SK-N-DZ (cell line): ENCODE measurements around the gene CDT1.
"Not testable (repeated sequence)": the region's sequence is repeated elsewhere in the genome, so short reads cannot be mapped to it uniquely, and the experiment has no call there.

Experiments used
- DNase-seq: peaks from one replicate; pipeline ENCODE4 v3.0.0-alpha.2; 2015; ENCODE audit warnings: low spot score

The CDT1 gene

GRCh38 chr16:88782454-88783390 is 20.9 kb upstream of the CDT1 start:
- DNase-seq = no peak

- DNase-seq = no peak
Observed at GRCh38 chr16:88783391-88784073, 20.1 kb upstream of the CDT1 start.

- no peak for DNase-seq
Observed at GRCh38 chr16:88784074-88784855, 19.3 kb upstream of the CDT1 start.

GRCh38 chr16:88784856-88785105 is 18.8 kb upstream of the CDT1 start:
- DNase-seq = no peak

- DNase-seq = no peak
Observed at GRCh38 chr16:88785106-88785924, 18.3 kb upstream of the CDT1 start, which contains the start of gene PIEZO1. Gene PIEZO1, minus strand, starts transcription at chr16:88785220. Its CDS starts 256 bp downstream, at chr16:88784964.

- DNase-seq = no peak
Observed at GRCh38 chr16:88787579-88788314, 15.8 kb upstream of the CDT1 start.

- not testable (repeated sequence) for DNase-seq
Observed at GRCh38 chr16:88788749-88789148, 14.8 kb upstream of the CDT1 start.

GRCh38 chr16:88789594-88789993 is 14.0 kb upstream of the CDT1 start:
- no peak for DNase-seq

- DNase-seq = no peak
Observed at GRCh38 chr16:88790312-88791211, 13.0 kb upstream of the CDT1 start.

- no peak for DNase-seq
Observed at GRCh38 chr16:88792078-88792550, 11.5 kb upstream of the CDT1 start.

GRCh38 chr16:88792668-88793250 is 10.8 kb upstream of the CDT1 start:
- DNase-seq = no peak

- DNase-seq = no peak
Observed at GRCh38 chr16:88793251-88793954, 10.2 kb upstream of the CDT1 start.

GRCh38 chr16:88796278-88796677 is 7.3 kb upstream of the CDT1 start:
- no peak for DNase-seq

GRCh38 chr16:88798073-88798472 is 5.5 kb upstream of the CDT1 start:
- no peak for DNase-seq

- DNase-seq = no peak
Observed at GRCh38 chr16:88798772-88799455, 4.7 kb upstream of the CDT1 start.

- no peak for DNase-seq
Observed at GRCh38 chr16:88799569-88800276, 3.9 kb upstream of the CDT1 start.

- DNase-seq = no peak
Observed at GRCh38 chr16:88800277-88800592, 3.4 kb upstream of the CDT1 start.
